Endothelial cell of umbilical vein (primary cell): ENCODE results near the gene C2. TPM values are rescaled to one million over a fixed set of nuclear protein-coding genes. Genes with fewer than 3 reads are reported as not detected.

Experiments used
- BruUV-seq: library from RNA; stranded (reverse); fragments of 400-500 nt; replicated peaks from 2 replicates; lab custom pipeline; 2021; lab: Mats Ljungman, UMichigan
- CTCF ChIA-PET: fragments of 300-600, 350-600 bp; sonication (Branson Sonifier 250); formaldehyde crosslinking; loops from one replicate; lab custom pipeline; 2021; ENCODE audit warnings: antibody characterized with exemption, inconsistent platforms; lab: Charles Lee
- POLR2A ChIA-PET: fragments of 300-600, 350-600 bp; sonication (Branson Sonifier 250); formaldehyde crosslinking; loops from one replicate; lab custom pipeline; 2021; ENCODE audit warnings: antibody characterized with exemption, inconsistent platforms; lab: Charles Lee
- DNase-seq: peaks from one replicate; pipeline ENCODE4 v3.0.0-alpha.2; 2011; ENCODE audit warnings: low read depth, low spot score
- FAIRE-seq: peaks from 2 replicates; lab custom pipeline; 2011; peaks lifted over from hg19 to GRCh38; lab: Jason Lieb, UNC
- H2AFZ ChIP-seq: 2 replicates; pipeline ENCODE4 v1.6.0; 2012; ENCODE audit warnings: low read depth, low read length, control low read depth, inconsistent platforms
- H3K27ac ChIP-seq: 2 replicates; pipeline ENCODE4 v1.5.1; 2011; ENCODE audit warnings: low read depth, mild to moderate bottlenecking, control low read depth, low read length, moderate library complexity; ENCODE audit not compliant: insufficient read depth
- H3K27me3 ChIP-seq, 2 experiments: 2 replicates each; pipeline versions ENCODE4 v1.6.0 to v1.6.1; 2011; ENCODE audit warnings: low read length in 2 of 2, mixed read lengths in 1 of 2; ENCODE audit not compliant: control insufficient read depth in 2 of 2, insufficient read depth in 2 of 2
- H3K36me3 ChIP-seq, 2 experiments: 2 replicates in 1 of 2; 3 replicates in 1 of 2; pipeline ENCODE4 v1.5.1; 2011; ENCODE audit warnings: low read length in 2 of 2, mild to moderate bottlenecking in 1 of 2, moderate library complexity in 1 of 2; ENCODE audit not compliant: control insufficient read depth in 2 of 2, insufficient read depth in 2 of 2; ENCODE audit errors: extremely low read depth in 1 of 2
- H3K4me1 ChIP-seq: 3 replicates; pipeline ENCODE4 v1.5.1; 2011; ENCODE audit warnings: mild to moderate bottlenecking, low read length; ENCODE audit not compliant: control insufficient read depth, insufficient read depth; ENCODE audit errors: extremely low read depth
- H3K4me2 ChIP-seq: 2 replicates; pipeline ENCODE4 v1.6.1; 2011; ENCODE audit warnings: low read length, control low read depth, mixed read lengths; ENCODE audit not compliant: insufficient read depth
- H3K4me3 ChIP-seq, 3 experiments: fragments of 200-600 bp in 1 of 3; sonication (generic), shearing (Covaris generic) in 1 of 3; replicated peaks in 1 of 3; 2 replicates each; pipeline ENCODE4 v1.5.1; 2011 to 2016; ENCODE audit warnings: control low read depth in 3 of 3, low read length in 3 of 3, mild to moderate bottlenecking in 2 of 3, inconsistent platforms in 1 of 3, low read depth in 1 of 3, moderate library complexity in 1 of 3; ENCODE audit not compliant: insufficient read depth in 1 of 3
- H3K79me2 ChIP-seq: 2 replicates; pipeline ENCODE4 v1.6.0; 2012; ENCODE audit warnings: low read length, inconsistent platforms; ENCODE audit not compliant: control insufficient read depth, insufficient read depth
- H3K9ac ChIP-seq: replicated peaks from 2 replicates; pipeline ENCODE3; 2011; ENCODE audit warnings: low read length, control low read depth; ENCODE audit not compliant: insufficient read depth; ENCODE audit errors: extremely low read depth
- H3K9me1 ChIP-seq: replicated peaks from 3 replicates; pipeline ENCODE4 v1.6.0; 2011; ENCODE audit warnings: mild to moderate bottlenecking, low read length; ENCODE audit not compliant: control insufficient read depth, insufficient read depth; ENCODE audit errors: extremely low read depth
- H3K9me3 ChIP-seq: replicated peaks from 2 replicates; pipeline ENCODE4 v1.5.1; 2012; ENCODE audit warnings: low read length, inconsistent platforms; ENCODE audit not compliant: control insufficient read depth, insufficient read depth
- H4K20me1 ChIP-seq: replicated peaks from 2 replicates; pipeline ENCODE3; 2011; ENCODE audit warnings: mild to moderate bottlenecking, low read length; ENCODE audit not compliant: control insufficient read depth, insufficient read depth; ENCODE audit errors: extremely low read depth
- CTCF ChIP-seq, 2 donors: IDR thresholded peaks; 1 replicate in 1 of 2; 2 replicates in 1 of 2; pipeline ENCODE4 v1.5.1; 2011; ENCODE audit warnings: low read length in 2 of 2, mild to moderate bottlenecking in 2 of 2, moderate library complexity in 2 of 2, control low read depth in 1 of 2, inconsistent platforms in 1 of 2, low read depth in 1 of 2; ENCODE audit not compliant: insufficient read depth in 1 of 2; ENCODE audit errors: extremely low read depth in 1 of 2
- EZH2 ChIP-seq: IDR thresholded peaks from 2 replicates; pipeline ENCODE4 v1.6.1; 2012; ENCODE audit warnings: borderline replicate concordance, low read depth, mild to moderate bottlenecking, moderate library complexity, low read length, inconsistent platforms; ENCODE audit not compliant: severe bottlenecking
- FOS ChIP-seq: IDR thresholded peaks from 2 replicates; pipeline ENCODE4 v1.6.1; 2011; ENCODE audit warnings: mild to moderate bottlenecking, low read length, moderate library complexity, borderline replicate concordance; ENCODE audit not compliant: insufficient read depth
- GATA2 ChIP-seq: IDR thresholded peaks from 2 replicates; pipeline ENCODE4 v1.7.0; 2011; ENCODE audit warnings: low read depth, mild to moderate bottlenecking, moderate library complexity, mixed read lengths, low read length; ENCODE audit not compliant: insufficient read length, insufficient read depth
- JUN ChIP-seq: IDR thresholded peaks from 2 replicates; pipeline ENCODE4 v1.6.1; 2011; ENCODE audit warnings: borderline replicate concordance, low read depth; ENCODE audit not compliant: insufficient read length, insufficient read depth
- MAX ChIP-seq: IDR thresholded peaks from 2 replicates; pipeline ENCODE4 v1.6.1; 2011; ENCODE audit not compliant: insufficient read depth, insufficient read length
- MYC ChIP-seq: IDR thresholded peaks from one replicate; pipeline ENCODE4 v1.6.1; 2011; ENCODE audit warnings: mild to moderate bottlenecking, low read depth, low read length
- POLR2A ChIP-seq: IDR thresholded peaks from 2 replicates; pipeline ENCODE4 v1.6.1; 2012; ENCODE audit warnings: low read depth, mild to moderate bottlenecking, control low read depth, low read length
- POLR2AphosphoS5 ChIP-seq: IDR thresholded peaks from 2 replicates; pipeline ENCODE4 v1.6.1; 2012; ENCODE audit warnings: low read depth, mild to moderate bottlenecking, control low read depth, low read length, moderate library complexity; ENCODE audit not compliant: insufficient read depth
- dilution Hi-C: fragments of 300-500 bp; cut with MboI; formaldehyde crosslinking; loops from one replicate; pipeline ENCODE4 v1.15.0; 2019; ENCODE audit warnings: low sequenced_read_pairs; ENCODE audit not compliant: extremely low pct_ligation_motif_present
- intact Hi-C: fragments of 100-400 bp; cut with micrococcal nuclease; formaldehyde crosslinking; loops from one replicate; pipeline ENCODE4 v1.10.0; 2022
- polyA plus RNA-seq, 4 experiments: library from polyadenylated mRNA; depleted of rRNA in 3 of 4; stranded (reverse) in 3 of 4; unstranded in 1 of 4; fragments of >200 nt; gene quantifications; 2 replicates each; pipeline versions ENCODE4 v1.2.1 to v1.2.3, GENCODE V29; 2011 to 2012; ENCODE audit warnings: missing spikeins in 1 of 4
- total RNA-seq: library from RNA; stranded (reverse); gene quantifications from 2 replicates; pipeline ENCODE4 v1.2.3, GENCODE V29; 2021

C2 gene
- total and polyA plus RNA-seq, 2 donors (not counting 3 experiments of a cell fraction or from before 2014, with no cell fraction given) = 0.60 TPM; not detected in 1

GRCh38 chr6:31880616-31881015 lies 46.9 kb upstream of the C2 start:
- POLR2A ChIA-PET = no interaction called here
- H2AFZ ChIP-seq = no peak overlapping the region
- FAIRE-seq (no peak), DNase-seq (no peak)
- intact Hi-C loops (no loop called here), dilution Hi-C loops (no loop called here)
- no peak overlapping the region for H3K4me3 ChIP-seq
- H3K9me1 ChIP-seq = no peaks in the 10 kb centered on the region
- H3K79me2 ChIP-seq = no peaks in the 10 kb centered on the region
- TF ChIP-seq POLR2AphosphoS5 (no peak), GATA2 (no peak), JUN (no peak), MYC (no peak), CTCF (IDR thresholded peaks at IDR 0.05; ENCODE audit: extremely low read depth in 1 of 2, insufficient read depth in 1 of 2, low read depth in 1 of 2, low read length in 2 of 2) (no peak), MAX (no peak), POLR2A (no peak), EZH2 (no peak), FOS (no peak)
- peaks cover 2 to 39% of the 10 kb centered on the region in 2 experiments for H3K36me3 ChIP-seq
- peaks cover 6% of the 10 kb centered on the region for H3K4me1 ChIP-seq
- H3K27me3 ChIP-seq = no peaks in the 10 kb centered on the region
- no peaks in the 10 kb centered on the region for H4K20me1 ChIP-seq
- CTCF ChIA-PET = no interaction called here
- H3K9me3 ChIP-seq = no peaks in the 10 kb centered on the region
- no peak overlapping the region for H3K9ac ChIP-seq
- no TSS peak for BruUV-seq
- no peak overlapping the region for H3K27ac ChIP-seq
- no peak overlapping the region for H3K4me2 ChIP-seq
